B cell (primary cell): ENCODE data around the gene ACSBG1.

Source experiments
- EZH2 ChIP-seq: IDR thresholded peaks from 2 replicates; pipeline ENCODE4 v1.6.1; 2012; ENCODE audit warnings: borderline replicate concordance, low read depth, mild to moderate bottlenecking, moderate library complexity, low read length; ENCODE audit not compliant: insufficient read depth, poor library complexity, severe bottlenecking
- TF ChIP-seq, protein P1 (sequence below): fragments of 200-600 bp; IDR thresholded peaks from one replicate; pipeline ENCODE4 v1.8.0; 2022; ENCODE audit warnings: antibody characterized with exemption, mild to moderate bottlenecking

DNA sequence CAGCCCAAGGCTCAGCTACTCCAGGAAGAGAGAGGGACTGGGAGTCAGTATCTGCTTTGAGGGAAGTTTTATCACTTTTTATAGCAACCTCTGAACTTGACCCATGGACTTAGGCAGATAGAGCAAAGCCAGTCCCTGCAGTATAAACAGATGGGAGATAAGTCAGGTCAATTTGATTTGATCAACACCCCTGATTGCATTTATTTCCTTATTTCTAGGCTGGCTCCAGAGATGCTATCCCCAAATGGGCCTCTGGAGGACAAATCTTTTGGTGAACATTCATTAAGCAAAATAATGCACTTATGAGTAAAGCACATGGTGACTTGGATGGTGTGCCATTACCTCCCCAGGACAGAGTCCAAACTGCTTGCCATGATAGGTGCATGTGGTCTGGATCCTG lies 94.1 kb downstream of the ACSBG1 start:
- TF ChIP-seq, protein P1, sequence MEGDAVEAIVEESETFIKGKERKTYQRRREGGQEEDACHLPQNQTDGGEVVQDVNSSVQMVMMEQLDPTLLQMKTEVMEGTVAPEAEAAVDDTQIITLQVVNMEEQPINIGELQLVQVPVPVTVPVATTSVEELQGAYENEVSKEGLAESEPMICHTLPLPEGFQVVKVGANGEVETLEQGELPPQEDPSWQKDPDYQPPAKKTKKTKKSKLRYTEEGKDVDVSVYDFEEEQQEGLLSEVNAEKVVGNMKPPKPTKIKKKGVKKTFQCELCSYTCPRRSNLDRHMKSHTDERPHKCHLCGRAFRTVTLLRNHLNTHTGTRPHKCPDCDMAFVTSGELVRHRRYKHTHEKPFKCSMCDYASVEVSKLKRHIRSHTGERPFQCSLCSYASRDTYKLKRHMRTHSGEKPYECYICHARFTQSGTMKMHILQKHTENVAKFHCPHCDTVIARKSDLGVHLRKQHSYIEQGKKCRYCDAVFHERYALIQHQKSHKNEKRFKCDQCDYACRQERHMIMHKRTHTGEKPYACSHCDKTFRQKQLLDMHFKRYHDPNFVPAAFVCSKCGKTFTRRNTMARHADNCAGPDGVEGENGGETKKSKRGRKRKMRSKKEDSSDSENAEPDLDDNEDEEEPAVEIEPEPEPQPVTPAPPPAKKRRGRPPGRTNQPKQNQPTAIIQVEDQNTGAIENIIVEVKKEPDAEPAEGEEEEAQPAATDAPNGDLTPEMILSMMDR, result no peak
- TF ChIP-seq EZH2, result no peak
